ENCODE measurements around the gene GINS2. TPM values are rescaled to one million over a fixed set of nuclear protein-coding genes. Genes with fewer than 3 reads are reported as not detected.

Gene GINS2
- total RNA-seq, 2 experiments from 2014 or later, result 1.1 to 1.4 TPM

- H3K27ac Mint-ChIP-seq, result no peak overlapping the region
- ChIA-PET POLR2A (no interaction called here), CTCF (interaction anchor here (2.4 kb wide), 1 partner anchor 15 kb away, joined by 9 read pairs; no protein-coding TSS in a partner anchor)
- H3K36me3 ChIP-seq (ENCODE audit: insufficient read depth, low read length), result peaks cover 6% of the 10 kb centered on the region
- no peak for DNase-seq
- no peaks in the 10 kb centered on the region for H3K27me3 ChIP-seq (ENCODE audit: control insufficient read depth in 1 of 2, insufficient read depth in 2 of 2, low read length in 2 of 2)
- H3K9me3 ChIP-seq (ENCODE audit: control insufficient read depth in 1 of 2, insufficient read depth in 1 of 2, low read length in 2 of 2), result peaks cover 8 to 20% of the 10 kb centered on the region in 2 experiments
- no peaks in the 10 kb centered on the region for H3K9me3 Mint-ChIP-seq
- peaks cover 23% of the 10 kb centered on the region for H3K4me1 ChIP-seq (ENCODE audit: insufficient read depth, low read length)
- no peaks in the 10 kb centered on the region for H3K27me3 Mint-ChIP-seq
- no peak overlapping the region for H3K4me3 Mint-ChIP-seq
- ATAC-seq (ENCODE audit: poor library complexity), result no peak
- H3K36me3 Mint-ChIP-seq (ENCODE audit: low read depth), result no peaks in the 10 kb centered on the region
- H3K27ac ChIP-seq (ENCODE audit: low read depth in 1 of 2, low read length in 2 of 2), result no peak overlapping the region
- intact Hi-C loops (cut with DNase I, micrococcal nuclease), result no loop called here
- TF ChIP-seq CTCF (IDR thresholded peaks at IDR 0.05), result no peak
- peaks cover 12% of the 10 kb centered on the region for H3K4me1 Mint-ChIP-seq (ENCODE audit: low read depth)
- no peak overlapping the region for H3K4me3 ChIP-seq (ENCODE audit: low read length)
Measured at GRCh38 chr16:85631230-85631629, 57.5 kb downstream of the GINS2 start.

GRCh38 chr16:85629853-85630252 is 58.9 kb downstream of the GINS2 start:
- intact Hi-C loops (cut with DNase I, micrococcal nuclease), result no loop called here
- ChIA-PET CTCF (interaction anchor here (2.4 kb wide), 1 partner anchor 14 kb away, joined by 9 read pairs; no protein-coding TSS in a partner anchor), POLR2A (no interaction called here)
- peaks cover 12% of the 10 kb centered on the region for H3K4me1 Mint-ChIP-seq (ENCODE audit: low read depth)
- no peak overlapping the region for H3K4me3 Mint-ChIP-seq
- DNase-seq, result no peak
- TF ChIP-seq CTCF (IDR thresholded peaks at IDR 0.05), result no peak
- peaks cover 3% of the 10 kb centered on the region for H3K36me3 ChIP-seq (ENCODE audit: insufficient read depth, low read length)
- no peaks in the 10 kb centered on the region for H3K27me3 ChIP-seq (ENCODE audit: control insufficient read depth in 1 of 2, insufficient read depth in 2 of 2, low read length in 2 of 2)
- peaks cover 28% of the 10 kb centered on the region for H3K4me1 ChIP-seq (ENCODE audit: insufficient read depth, low read length)
- H3K9me3 Mint-ChIP-seq, result no peaks in the 10 kb centered on the region
- no peak overlapping the region for H3K4me3 ChIP-seq (ENCODE audit: low read length)
- H3K9me3 ChIP-seq (ENCODE audit: control insufficient read depth in 1 of 2, insufficient read depth in 1 of 2, low read length in 2 of 2), result peaks cover 8 to 20% of the 10 kb centered on the region in 2 experiments
- no peak overlapping the region for H3K27ac ChIP-seq (ENCODE audit: low read depth in 1 of 2, low read length in 2 of 2)
- ATAC-seq (ENCODE audit: poor library complexity), result no peak
- no peak overlapping the region for H3K27ac Mint-ChIP-seq
- H3K36me3 Mint-ChIP-seq (ENCODE audit: low read depth), result no peaks in the 10 kb centered on the region
- no peaks in the 10 kb centered on the region for H3K27me3 Mint-ChIP-seq

GRCh38 chr16:85629326-85629725 is 59.4 kb downstream of the GINS2 start:
- ChIA-PET CTCF (interaction anchor here (2.4 kb wide), 1 partner anchor 13 kb away, joined by 9 read pairs; no protein-coding TSS in a partner anchor), POLR2A (no interaction called here)
- no peak for ATAC-seq (ENCODE audit: poor library complexity)
- H3K4me1 ChIP-seq (ENCODE audit: insufficient read depth, low read length), result peaks cover 28% of the 10 kb centered on the region
- no peak overlapping the region for H3K4me3 ChIP-seq (ENCODE audit: low read length)
- H3K27me3 Mint-ChIP-seq, result no peaks in the 10 kb centered on the region
- no peaks in the 10 kb centered on the region for H3K27me3 ChIP-seq (ENCODE audit: control insufficient read depth in 1 of 2, insufficient read depth in 2 of 2, low read length in 2 of 2)
- H3K9me3 ChIP-seq (ENCODE audit: control insufficient read depth in 1 of 2, insufficient read depth in 1 of 2, low read length in 2 of 2), result peaks cover 8 to 20% of the 10 kb centered on the region in 2 experiments
- peaks cover 12% of the 10 kb centered on the region for H3K4me1 Mint-ChIP-seq (ENCODE audit: low read depth)
- intact Hi-C loops (cut with DNase I, micrococcal nuclease), result no loop called here
- peaks cover 3% of the 10 kb centered on the region for H3K36me3 ChIP-seq (ENCODE audit: insufficient read depth, low read length)
- H3K27ac Mint-ChIP-seq, result no peak overlapping the region
- H3K27ac ChIP-seq (ENCODE audit: low read depth in 1 of 2, low read length in 2 of 2), result no peak overlapping the region
- H3K9me3 Mint-ChIP-seq, result no peaks in the 10 kb centered on the region
- H3K4me3 Mint-ChIP-seq, result no peak overlapping the region
- TF ChIP-seq CTCF (IDR thresholded peaks at IDR 0.05), result no peak
- no peaks in the 10 kb centered on the region for H3K36me3 Mint-ChIP-seq (ENCODE audit: low read depth)
- DNase-seq, result no peak

Data from CD4-positive, alpha-beta T cell (primary cell).